Measurements from ENCODE around the gene TNK2. TPM values are rescaled to one million over a fixed set of nuclear protein-coding genes. Genes with fewer than 3 reads are reported as not detected.

TNK2 gene
- total and polyA plus RNA-seq, 2 of the 8 experiments (the other 6 are each of a cell fraction or from before 2014, with no cell fraction given): 10.4 to 33.9 TPM

DNA sequence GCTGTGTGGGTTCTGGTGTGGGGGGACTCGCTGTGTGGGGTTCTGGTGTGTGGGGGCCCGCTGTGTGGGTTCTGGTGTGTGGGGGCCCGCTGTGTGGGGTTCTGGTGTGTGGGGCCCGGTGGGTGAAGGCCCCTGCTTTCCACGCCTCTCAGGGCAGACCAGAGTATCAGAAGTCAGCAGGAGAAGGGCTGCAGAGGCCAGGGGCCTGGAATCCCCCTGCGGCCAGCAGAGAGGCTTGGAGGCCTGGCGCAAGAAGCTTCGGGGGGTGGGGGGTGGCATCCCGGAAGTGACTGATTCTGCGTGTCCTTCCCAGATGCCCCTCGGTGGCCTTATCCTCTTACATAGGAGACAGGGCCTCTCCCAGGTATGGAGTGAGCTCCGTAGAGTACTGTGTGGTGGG lies 37.4 kb downstream of the TNK2 start:
- ChIA-PET CTCF (ENCODE audit: partially characterized antibody) (interaction anchor here (0.8 to 8.8 kb wide), 7 partner anchors 9 to 21 kb away, joined by 4 to 95 read pairs (median 5); no protein-coding TSS in a partner anchor), POLR2A (ENCODE audit: partially characterized antibody) (no interaction called here)
- WGBS, 2 experiments (ENCODE audit: extremely low coverage in 1 of 2, insufficient coverage in 1 of 2, insufficient read length in 1 of 2, insufficient replicate concordance in 2 of 2, low coverage in 1 of 2, low lambda C conversion rate in 2 of 2, missing lambda C conversion rate in 1 of 2): 95% methylated on average over 9 of the region's 12 CpGs; no CpG with 5 or more reads in 1 of the 2 experiments
- TF ChIP-seq JUN (IDR thresholded peaks at IDR 0.05; ENCODE audit: low read depth, low read length) (no peak), CBX5 (IDR thresholded peaks at IDR 0.05; ENCODE audit: low read depth, low read length) (no peak)
- Histone ChIP-seq H3K14ac (ENCODE audit: insufficient read length) (no peak overlapping the region), H3K9ac (replicated peaks in 1 of 4; ENCODE audit: extremely low read depth in 1 of 4, low read depth in 3 of 4, low read length in 3 of 4) (no peak overlapping the region), H4K8ac (ENCODE audit: extremely low read depth, insufficient read depth, low read length) (no peak overlapping the region), H2BK20ac (ENCODE audit: low read length) (no peak overlapping the region), H3K27me3 (replicated peaks in 1 of 4; ENCODE audit: control insufficient read depth in 3 of 4, extremely low read depth in 1 of 4, insufficient read depth in 3 of 4, low read length in 3 of 4) (no peaks in the 10 kb centered on the region), H2BK15ac (ENCODE audit: low read length) (no peak overlapping the region), H3K79me2 (ENCODE audit: control insufficient read depth in 1 of 2, insufficient read depth in 2 of 2, low read length in 2 of 2) (no peaks in the 10 kb centered on the region), H3K18ac (ENCODE audit: extremely low read depth, low read length) (no peak overlapping the region), H4K5ac (ENCODE audit: insufficient read length, low read depth, low read length) (no peak overlapping the region), H3K4ac (replicated peaks; ENCODE audit: insufficient read length, low read depth, low read length) (no peak overlapping the region), H3K4me2 (ENCODE audit: insufficient read depth in 1 of 2, low read depth in 2 of 2, low read length in 2 of 2) (no peak overlapping the region), H3K36me3 (ENCODE audit: control insufficient read depth in 2 of 4, insufficient read depth in 4 of 4, low read length in 3 of 4) (peaks cover 0 to 21% (median 0%) of the 10 kb centered on the region in 4 experiments; a peak in 4 of 8 replicates), H2BK5ac (ENCODE audit: low read depth, low read length) (no peak overlapping the region), H3K79me1 (ENCODE audit: low read depth, low read length) (no peaks in the 10 kb centered on the region), H3K4me1 (replicated peaks in 1 of 4; ENCODE audit: control insufficient read depth in 3 of 4, insufficient read depth in 4 of 4, low read length in 3 of 4) (no peaks in the 10 kb centered on the region), H2AK5ac (ENCODE audit: low read depth, low read length) (no peak overlapping the region), H4K91ac (replicated peaks; ENCODE audit: insufficient read length, low read length) (no peak overlapping the region), H4K20me1 (replicated peaks in 1 of 2; ENCODE audit: control insufficient read depth in 1 of 2, insufficient read depth in 2 of 2, low read length in 2 of 2) (peaks cover 0 to 8% of the 10 kb centered on the region in 2 experiments), H3K23ac (ENCODE audit: insufficient read length) (no peak overlapping the region), H2BK12ac (ENCODE audit: low read depth, low read length) (no peak overlapping the region), H2AFZ (ENCODE audit: low read length) (no peak overlapping the region), H2BK120ac (replicated peaks; ENCODE audit: low read depth, low read length) (no peak overlapping the region), H3K56ac (replicated peaks; ENCODE audit: insufficient read length, low read depth, low read length) (no peak overlapping the region), H3K27ac (ENCODE audit: low read depth, low read length) (no peak overlapping the region), H3K4me3 (ENCODE audit: extremely low read depth in 1 of 4, insufficient read depth in 2 of 4, low read depth in 3 of 4, low read length in 4 of 4) (no peak overlapping the region), H3K9me3 (ENCODE audit: insufficient read depth in 2 of 2, low read depth in 1 of 2, low read length in 1 of 2) (no peaks in the 10 kb centered on the region), H3K23me2 (ENCODE audit: low read depth, low read length) (no peaks in the 10 kb centered on the region)
- DNase-seq (ENCODE audit: low read depth in 1 of 2, low spot score in 2 of 2): no peak
- FAIRE-seq: no peak
